SK-N-SH (cell line): ENCODE measurements around the gene COL4A3. TPM values are rescaled to one million over a fixed set of nuclear protein-coding genes. Genes with fewer than 3 reads are reported as not detected.

ENCODE experiments used
- CTCF ChIA-PET: fragments of 300-600, 350-600 bp; formaldehyde crosslinking; extraction: SDS; loops from one replicate; lab custom pipeline; 2021; lab: Yijun Ruan, JAX
- POLR2A ChIA-PET: fragments of 350-600 bp; sonication (Branson Sonifier 250); formaldehyde crosslinking; extraction: SDS; loops from one replicate; lab custom pipeline; 2020; ENCODE audit warnings: antibody characterized with exemption, inconsistent platforms; lab: Yijun Ruan, JAX
- DNase-seq: peaks from one replicate; pipeline ENCODE4 v3.0.0; 2012
- H2AFZ ChIP-seq: fragments of 200-600 bp; sonication (generic); 2 replicates; pipeline ENCODE4 v1.8.1; 2016; ENCODE audit warnings: antibody characterized with exemption, mild to moderate bottlenecking, low read depth
- H3F3A ChIP-seq: fragments of 200-600 bp; sonication (generic); replicated peaks from 2 replicates; pipeline ENCODE3; 2016; ENCODE audit warnings: antibody characterized with exemption, mild to moderate bottlenecking; ENCODE audit not compliant: insufficient read depth
- H3K27ac ChIP-seq, 2 experiments: fragments of 200-500 bp in 1 of 2; fragments of 200-600 bp in 1 of 2; sonication (Bioruptor generic) in 1 of 2; sonication (generic), shearing (Covaris generic) in 1 of 2; 2 replicates each; pipeline versions ENCODE4 v1.5.1 to v1.6.1; 2014 to 2016; ENCODE audit warnings: low read depth in 2 of 2, inconsistent platforms in 1 of 2, low read length in 1 of 2, mild to moderate bottlenecking in 1 of 2, mixed read lengths in 1 of 2
- H3K27me3 ChIP-seq: fragments of 200-600 bp; sonication (generic), shearing (Covaris generic); 2 replicates; pipeline ENCODE4 v1.6.1; 2016; ENCODE audit warnings: mixed run types; ENCODE audit not compliant: insufficient read depth
- H3K36me3 ChIP-seq, 2 experiments: fragments of 200-500 bp in 1 of 2; fragments of 200-600 bp in 1 of 2; sonication (Bioruptor generic) in 1 of 2; sonication (generic) in 1 of 2; replicated peaks in 1 of 2; 2 replicates each; pipeline versions ENCODE3 to v1.5.1; 2014 to 2016; ENCODE audit warnings: low read length in 1 of 2, mild to moderate bottlenecking in 1 of 2; ENCODE audit not compliant: insufficient read depth in 2 of 2, control insufficient read depth in 1 of 2
- H3K4me1 ChIP-seq, 2 experiments: fragments of 200-500 bp in 1 of 2; fragments of 200-600 bp in 1 of 2; sonication (Bioruptor generic) in 1 of 2; sonication (generic), shearing (Covaris generic) in 1 of 2; 2 replicates each; pipeline versions ENCODE4 v1.5.1 to v1.6.1; 2014 to 2016; ENCODE audit warnings: low read depth in 1 of 2, low read length in 1 of 2, mixed run types in 1 of 2; ENCODE audit not compliant: insufficient read depth in 2 of 2, control insufficient read depth in 1 of 2
- H3K4me2 ChIP-seq: fragments of 200-600 bp; sonication (generic), shearing (Covaris generic); 2 replicates; pipeline ENCODE4 v1.6.1; 2017; ENCODE audit warnings: mixed run types
- H3K4me3 ChIP-seq, 2 experiments: fragments of 200-500 bp in 1 of 2; fragments of 200-600 bp in 1 of 2; sonication (Bioruptor generic) in 1 of 2; sonication (generic), shearing (Covaris generic) in 1 of 2; 2 replicates each; pipeline versions ENCODE4 v1.5.1 to v1.8.1; 2014 to 2016; ENCODE audit warnings: low read depth in 2 of 2, inconsistent platforms in 1 of 2, low read length in 1 of 2, mild to moderate bottlenecking in 1 of 2, mixed read lengths in 1 of 2, moderate library complexity in 1 of 2
- H3K79me2 ChIP-seq: fragments of 200-600 bp; sonication (generic); 2 replicates; pipeline ENCODE4 v1.8.1; 2017; ENCODE audit warnings: mild to moderate bottlenecking; ENCODE audit not compliant: insufficient read depth
- H3K9ac ChIP-seq: fragments of 200-600 bp; sonication (generic); 2 replicates; pipeline ENCODE4 v1.6.1; 2017; ENCODE audit warnings: mixed run types
- H3K9me2 ChIP-seq: fragments of 200-600 bp; sonication (generic); 2 replicates; pipeline ENCODE4 v1.6.1; 2017; ENCODE audit warnings: mixed run types
- H3K9me3 ChIP-seq: fragments of 200-600 bp; sonication (generic); 2 replicates; pipeline ENCODE4 v1.6.1; 2017; ENCODE audit warnings: mixed run types, mild to moderate bottlenecking, moderate library complexity
- H4K20me1 ChIP-seq: fragments of 200-600 bp; sonication (generic); 2 replicates; pipeline ENCODE4 v1.6.1; 2017; ENCODE audit warnings: mild to moderate bottlenecking, mixed run types; ENCODE audit not compliant: insufficient read depth
- EP300 ChIP-seq, 2 experiments: IDR thresholded peaks; 2 replicates each; pipeline versions ENCODE4 v1.4.0 to v1.6.1; 2012; ENCODE audit warnings: borderline replicate concordance in 1 of 2, low read depth in 1 of 2, low read length in 1 of 2
- EZH2phosphoT487 ChIP-seq: fragments of 200-600 bp; sonication (generic); IDR thresholded peaks from 2 replicates; pipeline ENCODE4 v1.6.1; 2017; ENCODE audit warnings: low read depth, mixed run types, mild to moderate bottlenecking, antibody characterized with exemption, moderate library complexity, borderline replicate concordance
- FOXJ3 ChIP-seq: sonication (generic); formaldehyde crosslinking; IDR thresholded peaks from 2 replicates; pipeline ENCODE4 v1.5.1; 2020; ENCODE audit warnings: mild to moderate bottlenecking, missing genetic modification reagents
- FOXM1 ChIP-seq: IDR thresholded peaks from 2 replicates; pipeline ENCODE4 v1.4.0; 2012; ENCODE audit warnings: low read depth, mild to moderate bottlenecking
- GABPA ChIP-seq: IDR thresholded peaks from 2 replicates; pipeline ENCODE4 v1.4.0; 2012; ENCODE audit warnings: low read depth, mild to moderate bottlenecking
- MXI1 ChIP-seq: IDR thresholded peaks from 2 replicates; pipeline ENCODE4 v1.6.1; 2012; ENCODE audit warnings: mild to moderate bottlenecking, low read depth, low read length, improper control_type of control experiment
- NFIC ChIP-seq: IDR thresholded peaks from 2 replicates; pipeline ENCODE4 v1.4.0; 2012; ENCODE audit warnings: borderline replicate concordance
- POLR2AphosphoS5 ChIP-seq: IDR thresholded peaks from 2 replicates; pipeline ENCODE4 v1.6.1; 2012; ENCODE audit warnings: low read depth, low read length
- RAD21 ChIP-seq: IDR thresholded peaks from 2 replicates; pipeline ENCODE4 v1.6.1; 2012; ENCODE audit warnings: mild to moderate bottlenecking, low read length
- RCOR1 ChIP-seq: fragments of 150-350 bp; IDR thresholded peaks from 2 replicates; pipeline ENCODE4 v1.6.1; 2017; ENCODE audit warnings: antibody characterized with exemption, low read length
- RXRA ChIP-seq: IDR thresholded peaks from 2 replicates; pipeline ENCODE4 v1.4.0; 2012; ENCODE audit warnings: low read depth, mild to moderate bottlenecking, borderline replicate concordance
- SIN3A ChIP-seq: IDR thresholded peaks from 2 replicates; pipeline ENCODE4 v1.6.1; 2012; ENCODE audit warnings: low read depth, mild to moderate bottlenecking, low read length, moderate library complexity, borderline replicate concordance
- TAF1 ChIP-seq: IDR thresholded peaks from 2 replicates; pipeline ENCODE4 v1.6.1; 2012; ENCODE audit warnings: low read depth, mild to moderate bottlenecking, low read length, moderate library complexity, borderline replicate concordance
- TCF12 ChIP-seq: IDR thresholded peaks from 2 replicates; pipeline ENCODE4 v1.4.0; 2012
- TEAD4 ChIP-seq: IDR thresholded peaks from 2 replicates; pipeline ENCODE4 v1.4.0; 2012; ENCODE audit warnings: mild to moderate bottlenecking, borderline replicate concordance; ENCODE audit not compliant: insufficient read depth
- YY1 ChIP-seq: IDR thresholded peaks from 2 replicates; pipeline ENCODE4 v1.4.0; 2012; ENCODE audit warnings: low read depth, mild to moderate bottlenecking
- WGBS: methylation state at CpG from one replicate; pipeline ENCODE4 v1.1.6; 2017; ENCODE audit warnings: low lambda C conversion rate; 5-methylcytosine and 5-hydroxymethylcytosine counted together
- polyA plus RNA-seq, 3 experiments: library from polyadenylated mRNA; depleted of rRNA; stranded (reverse); fragments of >200 nt; gene quantifications; 2 replicates each; pipeline ENCODE4 v1.2.3, GENCODE V29; 2012
- TF ChIP-seq, protein P1 (sequence below): IDR thresholded peaks from 2 replicates; pipeline ENCODE4 v1.4.0; 2012; ENCODE audit warnings: low read depth, borderline replicate concordance
- TF ChIP-seq, protein P2 (sequence below): fragments of 150-350 bp; IDR thresholded peaks from 2 replicates; pipeline ENCODE4 v1.6.1; 2016; ENCODE audit warnings: mild to moderate bottlenecking, low read depth, low read length

Gene COL4A3
- polyA plus RNA-seq, 1 of the 3 experiments (the other 2 are of a cell fraction): not detected

DNA sequence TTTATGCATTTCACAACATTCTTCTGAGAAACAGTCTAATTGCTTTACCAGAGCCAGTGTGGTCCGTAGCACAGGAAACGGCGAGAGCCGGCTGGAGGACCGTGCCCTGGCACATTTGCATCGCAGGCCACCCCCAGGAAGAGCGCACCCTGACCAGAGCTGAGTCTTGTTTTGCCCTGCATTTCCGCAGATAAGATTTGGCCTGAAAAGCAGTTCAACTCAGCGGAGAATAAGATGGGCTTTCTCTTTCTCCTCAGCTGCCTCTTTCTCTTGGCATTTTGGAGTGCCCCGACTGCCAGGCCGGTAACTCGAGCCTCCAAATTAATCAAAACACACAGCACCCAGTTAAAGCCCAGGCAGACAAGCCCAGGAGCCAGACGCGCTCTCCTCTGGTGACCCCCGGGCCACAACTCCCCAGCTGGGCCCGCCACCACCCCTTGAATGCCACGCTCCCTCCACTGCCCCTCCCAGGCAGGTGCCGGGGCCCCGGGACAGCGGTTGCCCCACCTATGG is 883 bp upstream of the COL4A3 start:
- ChIA-PET CTCF (interaction anchor here (1.1 kb wide), 1 partner anchor 75 kb away, joined by 4 read pairs; no protein-coding TSS in a partner anchor), POLR2A (no interaction called here)
- Histone ChIP-seq H3K9me2 (no peaks in the 10 kb centered on the region), H3K27ac (no peak overlapping the region), H3K27me3 (peaks cover 28% of the 10 kb centered on the region), H4K20me1 (no peaks in the 10 kb centered on the region), H3K4me2 (peak overlapping the region; percentile 80)
- TF ChIP-seq EZH2phosphoT487: no peak
- TF ChIP-seq MXI1: no peak
- TF ChIP-seq NFIC: no peak
- no peak for TF ChIP-seq EP300 (IDR thresholded peaks at IDR 0.05; ENCODE audit: borderline replicate concordance in 1 of 2, low read depth in 1 of 2, low read length in 1 of 2)
- no peak for TF ChIP-seq SIN3A
- TF ChIP-seq GABPA: no peak
- TF ChIP-seq, protein P1, sequence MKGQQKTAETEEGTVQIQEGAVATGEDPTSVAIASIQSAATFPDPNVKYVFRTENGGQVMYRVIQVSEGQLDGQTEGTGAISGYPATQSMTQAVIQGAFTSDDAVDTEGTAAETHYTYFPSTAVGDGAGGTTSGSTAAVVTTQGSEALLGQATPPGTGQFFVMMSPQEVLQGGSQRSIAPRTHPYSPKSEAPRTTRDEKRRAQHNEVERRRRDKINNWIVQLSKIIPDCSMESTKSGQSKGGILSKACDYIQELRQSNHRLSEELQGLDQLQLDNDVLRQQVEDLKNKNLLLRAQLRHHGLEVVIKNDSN: no peak
- no peak for TF ChIP-seq FOXJ3 (CRISPR knock-in tag)
- TF ChIP-seq RXRA: no peak
- no peak for TF ChIP-seq TAF1
- TF ChIP-seq, protein P2, sequence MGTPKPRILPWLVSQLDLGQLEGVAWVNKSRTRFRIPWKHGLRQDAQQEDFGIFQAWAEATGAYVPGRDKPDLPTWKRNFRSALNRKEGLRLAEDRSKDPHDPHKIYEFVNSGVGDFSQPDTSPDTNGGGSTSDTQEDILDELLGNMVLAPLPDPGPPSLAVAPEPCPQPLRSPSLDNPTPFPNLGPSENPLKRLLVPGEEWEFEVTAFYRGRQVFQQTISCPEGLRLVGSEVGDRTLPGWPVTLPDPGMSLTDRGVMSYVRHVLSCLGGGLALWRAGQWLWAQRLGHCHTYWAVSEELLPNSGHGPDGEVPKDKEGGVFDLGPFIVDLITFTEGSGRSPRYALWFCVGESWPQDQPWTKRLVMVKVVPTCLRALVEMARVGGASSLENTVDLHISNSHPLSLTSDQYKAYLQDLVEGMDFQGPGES: no peak
- no peak for TF ChIP-seq RAD21
- no peak for TF ChIP-seq YY1
- TF ChIP-seq FOXM1: no peak
- no peak for TF ChIP-seq TCF12
- no peak for TF ChIP-seq RCOR1
- no peak for TF ChIP-seq TEAD4
- no peak for TF ChIP-seq POLR2AphosphoS5
- TF ChIP-seq, all 33 proteins: peak for 0
- no peaks in the 10 kb centered on the region for H3K36me3 ChIP-seq
- no peaks in the 10 kb centered on the region for H3K9me3 ChIP-seq
- no peaks in the 10 kb centered on the region for H3F3A ChIP-seq
- no peak overlapping the region for H3K9ac ChIP-seq
- H3K79me2 ChIP-seq: no peaks in the 10 kb centered on the region
- 4% methylated on average over 18 of the region's 20 CpGs for WGBS
- peaks cover 0 to 12% of the 10 kb centered on the region in 2 experiments; a peak in 1 of 4 replicates for H3K4me1 ChIP-seq
- peak; percentile 38 for DNase-seq
- H2AFZ ChIP-seq: no peak overlapping the region
- H3K4me3 ChIP-seq: peak overlapping the region; percentile 40 to 50
